Fibroblast of upper back skin (primary cell): ENCODE measurements around the gene TAX1BP1.
"Not testable (repeated sequence)": the region's sequence is repeated elsewhere in the genome, so short reads cannot be mapped to it uniquely, and the experiment has no call there.

Source experiments
- DNase-seq: peaks from one replicate; pipeline ENCODE4 v3.0.0-alpha.2; 2013

The TAX1BP1 gene

GRCh38 chr7:27739301-27739908 lies 557 bp upstream of the TAX1BP1 start:
- DNase-seq: no peak

GRCh38 chr7:27740449-27741086 lies 606 bp downstream of the TAX1BP1 start:
- DNase-seq: peak; percentile 61

GRCh38 chr7:27742091-27742710 lies 2.2 kb downstream of the TAX1BP1 start:
- DNase-seq: not testable (repeated sequence)

- peak; percentile 75 for DNase-seq
Measured at GRCh38 chr7:27745064-27745583, 5.2 kb downstream of the TAX1BP1 start.

GRCh38 chr7:27746486-27746885 lies 6.5 kb downstream of the TAX1BP1 start:
- no peak for DNase-seq

GRCh38 chr7:27746978-27747377 lies 7.0 kb downstream of the TAX1BP1 start:
- no peak for DNase-seq

- DNase-seq: no peak
Measured at GRCh38 chr7:27747589-27748368, 7.8 kb downstream of the TAX1BP1 start.

GRCh38 chr7:27750316-27750715 lies 10.4 kb downstream of the TAX1BP1 start:
- no peak for DNase-seq

- no peak for DNase-seq
Measured at GRCh38 chr7:27751888-27752660, 12.1 kb downstream of the TAX1BP1 start.

- DNase-seq: no peak
Measured at GRCh38 chr7:27753863-27754262, 13.9 kb downstream of the TAX1BP1 start.

- DNase-seq: no peak
Measured at GRCh38 chr7:27756298-27756697, 16.3 kb downstream of the TAX1BP1 start.

- DNase-seq: no peak
Measured at GRCh38 chr7:27759491-27759890, 19.5 kb downstream of the TAX1BP1 start.

GRCh38 chr7:27762062-27762461 lies 22.1 kb downstream of the TAX1BP1 start:
- no peak for DNase-seq

- DNase-seq: no peak
Measured at GRCh38 chr7:27763983-27764508, 24.1 kb downstream of the TAX1BP1 start.

- no peak for DNase-seq
Measured at GRCh38 chr7:27765841-27766240, 25.9 kb downstream of the TAX1BP1 start.

- peak; percentile 21 for DNase-seq
Measured at GRCh38 chr7:27767374-27767773, 27.4 kb downstream of the TAX1BP1 start.

- peak; percentile 33 for DNase-seq
Measured at GRCh38 chr7:27771111-27771510, 31.1 kb downstream of the TAX1BP1 start.

- DNase-seq: peak; percentile 28
Measured at GRCh38 chr7:27774717-27775328, 34.9 kb downstream of the TAX1BP1 start.

- DNase-seq: no peak
Measured at GRCh38 chr7:27775782-27776181, 35.8 kb downstream of the TAX1BP1 start.

- no peak for DNase-seq
Measured at GRCh38 chr7:27777662-27778061, 37.7 kb downstream of the TAX1BP1 start.

- no peak for DNase-seq
Measured at GRCh38 chr7:27779873-27780272, 39.9 kb downstream of the TAX1BP1 start.

- no peak for DNase-seq
Measured at GRCh38 chr7:27781188-27781587, 41.2 kb downstream of the TAX1BP1 start.
